H9 (cell line): ENCODE data around the gene ENPP6. TPM values are rescaled to one million over a fixed set of nuclear protein-coding genes. Genes with fewer than 3 reads are reported as not detected.

ENCODE experiments used
- DNase-seq: peaks from one replicate; pipeline ENCODE4 v3.0.0-alpha.2; 2017
- H2AFZ ChIP-seq: one replicate; pipeline ENCODE4 v1.6.1; 2013; ENCODE audit warnings: mild to moderate bottlenecking, low read length, control low read depth, moderate library complexity
- H2AK5ac ChIP-seq: 2 replicates; pipeline ENCODE4 v1.6.1; 2013; ENCODE audit warnings: low read length, control low read depth, mixed read lengths; ENCODE audit not compliant: insufficient read length
- H2BK120ac ChIP-seq: one replicate; pipeline ENCODE4 v1.6.1; 2013; ENCODE audit warnings: low read depth, mild to moderate bottlenecking, low read length, control low read depth, inconsistent platforms; ENCODE audit not compliant: poor library complexity, severe bottlenecking
- H2BK12ac ChIP-seq: 2 replicates; pipeline ENCODE4 v1.6.1; 2013; ENCODE audit warnings: low read length, control low read depth, mixed read lengths, low read depth; ENCODE audit not compliant: insufficient read length
- H2BK15ac ChIP-seq: 2 replicates; pipeline ENCODE4 v1.6.1; 2013; ENCODE audit warnings: low read depth, low read length, control low read depth
- H2BK20ac ChIP-seq: one replicate; pipeline ENCODE4 v1.6.1; 2013; ENCODE audit warnings: low read depth, mild to moderate bottlenecking, low read length, control low read depth, inconsistent platforms; ENCODE audit not compliant: poor library complexity, severe bottlenecking
- H2BK5ac ChIP-seq: 2 replicates; pipeline ENCODE4 v1.6.1; 2013; ENCODE audit warnings: low read length, control low read depth, mixed read lengths; ENCODE audit not compliant: insufficient read length
- H3K14ac ChIP-seq: 2 replicates; pipeline ENCODE4 v1.6.1; 2013; ENCODE audit warnings: low read length, control low read depth; ENCODE audit not compliant: insufficient read depth
- H3K18ac ChIP-seq: 2 replicates; pipeline ENCODE4 v1.6.1; 2013; ENCODE audit warnings: low read depth, mild to moderate bottlenecking, mixed read lengths, low read length, control low read depth; ENCODE audit not compliant: insufficient read length
- H3K23ac ChIP-seq: 2 replicates; pipeline ENCODE4 v1.6.1; 2013; ENCODE audit warnings: low read length, control low read depth, mixed read lengths, low read depth; ENCODE audit not compliant: insufficient read length
- H3K23me2 ChIP-seq: 2 replicates; pipeline ENCODE4 v1.6.1; 2013; ENCODE audit warnings: low read depth, mild to moderate bottlenecking, mixed read lengths, low read length, control low read depth; ENCODE audit not compliant: insufficient read length, poor library complexity, severe bottlenecking
- H3K27ac ChIP-seq: 2 replicates; pipeline ENCODE4 v1.5.1; 2013; ENCODE audit warnings: low read length, control low read depth, mixed read lengths, low read depth; ENCODE audit not compliant: insufficient read length
- H3K27me3 ChIP-seq: 2 replicates; pipeline ENCODE4 v1.6.1; 2013; ENCODE audit warnings: low read length, control low read depth, inconsistent platforms; ENCODE audit not compliant: insufficient read depth
- H3K4ac ChIP-seq: 2 replicates; pipeline ENCODE4 v1.6.1; 2013; ENCODE audit warnings: low read depth, mild to moderate bottlenecking, control low read depth, inconsistent platforms, low read length, moderate library complexity
- H3K4me1 ChIP-seq: 2 replicates; pipeline ENCODE4 v1.6.1; 2013; ENCODE audit warnings: low read length, control low read depth, inconsistent platforms; ENCODE audit not compliant: insufficient read depth
- H3K4me2 ChIP-seq: 2 replicates; pipeline ENCODE4 v1.6.1; 2013; ENCODE audit warnings: low read length, control low read depth, mixed read lengths; ENCODE audit not compliant: insufficient read length, insufficient read depth
- H3K56ac ChIP-seq: 2 replicates; pipeline ENCODE4 v1.6.1; 2013; ENCODE audit warnings: low read depth, mild to moderate bottlenecking, mixed read lengths, low read length, control low read depth; ENCODE audit not compliant: insufficient read length
- H3K79me1 ChIP-seq: 2 replicates; pipeline ENCODE4 v1.6.1; 2013; ENCODE audit warnings: low read depth, mild to moderate bottlenecking, moderate library complexity, low read length, control low read depth, inconsistent platforms; ENCODE audit not compliant: insufficient read depth, poor library complexity, severe bottlenecking
- H3K79me2 ChIP-seq: 2 replicates; pipeline ENCODE4 v1.6.1; 2013; ENCODE audit warnings: low read length, control low read depth, inconsistent platforms; ENCODE audit not compliant: insufficient read depth
- H3K9ac ChIP-seq: 2 replicates; pipeline ENCODE4 v1.6.1; 2013; ENCODE audit warnings: low read length, control low read depth, mixed read lengths; ENCODE audit not compliant: insufficient read length; ENCODE audit errors: extremely low read depth
- H3K9me3 ChIP-seq: one replicate; pipeline ENCODE4 v1.6.1; 2013; ENCODE audit warnings: low read depth, low read length, inconsistent platforms; ENCODE audit not compliant: control insufficient read depth
- H3T11ph ChIP-seq: one replicate; pipeline ENCODE4 v1.6.1; 2013; ENCODE audit warnings: mild to moderate bottlenecking, low read length, control low read depth, inconsistent platforms
- H4K20me1 ChIP-seq: one replicate; pipeline ENCODE4 v1.6.1; 2013; ENCODE audit not compliant: control insufficient read depth, insufficient read length, insufficient read depth
- H4K5ac ChIP-seq: 2 replicates; pipeline ENCODE4 v1.6.1; 2013; ENCODE audit warnings: low read depth, mild to moderate bottlenecking, mixed read lengths, low read length, control low read depth; ENCODE audit not compliant: insufficient read length
- H4K8ac ChIP-seq: replicated peaks from 2 replicates; pipeline ENCODE4 v1.6.1; 2013; ENCODE audit warnings: low read length, control low read depth, mixed read lengths, low read depth; ENCODE audit not compliant: insufficient read length
- H4K91ac ChIP-seq: 2 replicates; pipeline ENCODE4 v1.6.1; 2013; ENCODE audit warnings: low read depth, mild to moderate bottlenecking, moderate library complexity, mixed read lengths, low read length, control low read depth; ENCODE audit not compliant: insufficient read length
- H3K27ac Mint-ChIP-seq, 3 experiments: 2 replicates in 2 of 3; 3 replicates in 1 of 3; pipeline ENCODE4 v1.8.0; 2020 to 2021; ENCODE audit warnings: mixed read lengths in 3 of 3, mild to moderate bottlenecking in 1 of 3, moderate library complexity in 1 of 3
- H3K27me3 Mint-ChIP-seq: 2 replicates; pipeline ENCODE4 v1.8.0; 2021; ENCODE audit warnings: low read depth, mild to moderate bottlenecking, moderate library complexity, mixed read lengths
- H3K36me3 Mint-ChIP-seq, 3 experiments: 2 replicates in 2 of 3; 3 replicates in 1 of 3; pipeline ENCODE4 v1.8.0; 2020 to 2021; ENCODE audit warnings: low read depth in 3 of 3, mixed read lengths in 3 of 3; ENCODE audit not compliant: insufficient read depth in 1 of 3
- H3K4me1 Mint-ChIP-seq, 2 experiments: 2 replicates each; pipeline ENCODE4 v1.8.0; 2020; ENCODE audit warnings: mixed read lengths in 2 of 2
- H3K4me3 Mint-ChIP-seq, 2 experiments: 2 replicates in 1 of 2; 3 replicates in 1 of 2; pipeline ENCODE4 v1.8.0; 2020 to 2021; ENCODE audit warnings: mild to moderate bottlenecking in 2 of 2, mixed read lengths in 2 of 2, moderate library complexity in 1 of 2
- H3K9me3 Mint-ChIP-seq, 2 experiments: 2 replicates in 1 of 2; 3 replicates in 1 of 2; pipeline ENCODE4 v1.8.0; 2020; ENCODE audit warnings: mild to moderate bottlenecking in 2 of 2, mixed read lengths in 2 of 2, moderate library complexity in 1 of 2
- WGBS: extraction: QIAGEN DNeasy Blood & Tissue Kit; methylation state at CpG from one replicate; pipeline ENCODE4 v1.1.7; 2013; ENCODE audit warnings: missing lambda C conversion rate, low lambda C conversion rate, mixed read lengths; ENCODE audit not compliant: insufficient read length; ENCODE audit errors: extremely low coverage; 5-methylcytosine and 5-hydroxymethylcytosine counted together
- total RNA-seq: library from RNA; stranded (reverse); gene quantifications from 2 replicates; pipeline ENCODE4 v1.2.1, GENCODE V29; 2021
- TF ChIP-seq, protein P1 (sequence below): fragments of 200-600 bp; sonication (generic); conservative IDR thresholded peaks from 3 replicates; pipeline ENCODE4 v1.8.0; 2021; ENCODE audit warnings: antibody characterized with exemption, mild to moderate bottlenecking

ENPP6 gene
- total RNA-seq, 1 experiment from 2014 or later, result not detected

DNA sequence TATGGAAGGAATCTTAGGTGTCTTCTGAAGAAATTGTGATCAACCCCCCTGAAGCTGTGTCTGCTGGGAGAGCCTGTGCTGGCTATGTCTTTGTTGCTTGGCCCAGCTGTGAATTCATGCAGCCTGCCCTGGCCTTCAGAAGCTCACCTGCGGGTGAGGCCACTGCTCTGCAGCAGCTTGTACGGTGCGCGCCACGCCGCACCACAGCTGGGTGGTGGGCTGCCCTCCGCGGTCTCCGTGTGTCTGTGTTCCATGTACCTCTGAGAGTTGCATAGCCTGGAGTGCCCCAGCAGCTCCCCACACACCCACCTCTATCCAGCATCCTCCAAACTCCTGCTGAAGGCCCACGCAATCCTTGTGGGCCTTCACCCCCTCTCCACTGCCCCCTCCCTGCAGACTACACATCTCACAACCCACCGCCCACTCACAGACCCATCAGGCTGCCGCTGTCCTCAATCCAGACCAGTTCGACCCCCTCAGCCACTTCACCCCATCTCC, 65.6 kb downstream of the ENPP6 start:
- H2BK15ac ChIP-seq, result no peak overlapping the region
- no peak overlapping the region for H3K56ac ChIP-seq
- H4K5ac ChIP-seq, result no peak overlapping the region
- H4K91ac ChIP-seq, result no peak overlapping the region
- no peak overlapping the region for H2AK5ac ChIP-seq
- Mint-ChIP-seq H3K4me3 (no peak overlapping the region), H3K4me1 (peaks cover 6 to 8% of the 10 kb centered on the region in 2 experiments), H3K27ac (no peak overlapping the region), H3K27me3 (peaks cover 17% of the 10 kb centered on the region), H3K36me3 (no peaks in the 10 kb centered on the region), H3K9me3 (no peaks in the 10 kb centered on the region)
- H2BK5ac ChIP-seq, result no peak overlapping the region
- no peak overlapping the region for H2BK20ac ChIP-seq
- H3K9me3 ChIP-seq, result no peaks in the 10 kb centered on the region
- H3K4me1 ChIP-seq, result no peaks in the 10 kb centered on the region
- TF ChIP-seq, protein P1, sequence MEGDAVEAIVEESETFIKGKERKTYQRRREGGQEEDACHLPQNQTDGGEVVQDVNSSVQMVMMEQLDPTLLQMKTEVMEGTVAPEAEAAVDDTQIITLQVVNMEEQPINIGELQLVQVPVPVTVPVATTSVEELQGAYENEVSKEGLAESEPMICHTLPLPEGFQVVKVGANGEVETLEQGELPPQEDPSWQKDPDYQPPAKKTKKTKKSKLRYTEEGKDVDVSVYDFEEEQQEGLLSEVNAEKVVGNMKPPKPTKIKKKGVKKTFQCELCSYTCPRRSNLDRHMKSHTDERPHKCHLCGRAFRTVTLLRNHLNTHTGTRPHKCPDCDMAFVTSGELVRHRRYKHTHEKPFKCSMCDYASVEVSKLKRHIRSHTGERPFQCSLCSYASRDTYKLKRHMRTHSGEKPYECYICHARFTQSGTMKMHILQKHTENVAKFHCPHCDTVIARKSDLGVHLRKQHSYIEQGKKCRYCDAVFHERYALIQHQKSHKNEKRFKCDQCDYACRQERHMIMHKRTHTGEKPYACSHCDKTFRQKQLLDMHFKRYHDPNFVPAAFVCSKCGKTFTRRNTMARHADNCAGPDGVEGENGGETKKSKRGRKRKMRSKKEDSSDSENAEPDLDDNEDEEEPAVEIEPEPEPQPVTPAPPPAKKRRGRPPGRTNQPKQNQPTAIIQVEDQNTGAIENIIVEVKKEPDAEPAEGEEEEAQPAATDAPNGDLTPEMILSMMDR, result no peak
- no CpG with 5 or more reads among the region's 13 CpGs for WGBS
- H3K23me2 ChIP-seq, result no peaks in the 10 kb centered on the region
- H4K8ac ChIP-seq, result no peak overlapping the region
- no peak overlapping the region for H2BK120ac ChIP-seq
- no peaks in the 10 kb centered on the region for H4K20me1 ChIP-seq
- H3K27ac ChIP-seq, result no peak overlapping the region
- H3K9ac ChIP-seq, result no peak overlapping the region
- no peak overlapping the region for H2BK12ac ChIP-seq
- DNase-seq, result no peak
- H3T11ph ChIP-seq, result no peak overlapping the region
- no peaks in the 10 kb centered on the region for H3K79me2 ChIP-seq
- H3K4me2 ChIP-seq, result no peak overlapping the region
- no peak overlapping the region for H2AFZ ChIP-seq
- H3K23ac ChIP-seq, result no peak overlapping the region
- no peaks in the 10 kb centered on the region; the same call in 1 of the 2 replicates for H3K27me3 ChIP-seq
- H3K4ac ChIP-seq, result no peak overlapping the region
- H3K79me1 ChIP-seq, result no peaks in the 10 kb centered on the region
- H3K14ac ChIP-seq, result no peak overlapping the region
- no peak overlapping the region for H3K18ac ChIP-seq
